WTC11 (cell line): ENCODE measurements around the gene RANBP17. TPM values are rescaled to one million over a fixed set of nuclear protein-coding genes. Genes with fewer than 3 reads are reported as not detected.

Source experiments
- ATAC-seq: fragments of 200-7000 bp; cut with Tn5 transposase; 2 replicates; pipeline ENCODE4 v1.10.0; 2021; ENCODE audit warnings: mild to moderate bottlenecking, moderate library complexity
- CTCF ChIA-PET: fragments of 300-600 bp; sonication (Branson Sonifier 250); formaldehyde crosslinking; loops from one replicate; lab custom pipeline; 2021; ENCODE audit warnings: antibody characterized with exemption; lab: Charles Lee
- POLR2A ChIA-PET: fragments of 350-600 bp; sonication (Branson Sonifier 250); formaldehyde crosslinking; loops from one replicate; lab custom pipeline; 2021; ENCODE audit warnings: antibody characterized with exemption; lab: Charles Lee
- DNase-seq: peaks from one replicate; pipeline ENCODE4 v3.0.0; 2021; ENCODE audit warnings: low spot score
- H3K27ac Mint-ChIP-seq: 2 replicates; pipeline ENCODE4 v1.8.0; 2021; ENCODE audit warnings: mixed read lengths
- H3K27me3 Mint-ChIP-seq: 2 replicates; pipeline ENCODE4 v1.8.0; 2021; ENCODE audit warnings: low read depth, mild to moderate bottlenecking, moderate library complexity, mixed read lengths
- H3K36me3 Mint-ChIP-seq: 2 replicates; pipeline ENCODE4 v1.8.0; 2021; ENCODE audit warnings: mixed read lengths
- H3K4me1 Mint-ChIP-seq: 2 replicates; pipeline ENCODE4 v1.8.0; 2022; ENCODE audit warnings: mixed read lengths
- H3K4me3 Mint-ChIP-seq: 2 replicates; pipeline ENCODE4 v1.8.0; 2021; ENCODE audit warnings: mild to moderate bottlenecking, moderate library complexity, mixed read lengths
- H3K9me3 Mint-ChIP-seq: 2 replicates; pipeline ENCODE4 v1.8.0; 2021; ENCODE audit warnings: mixed read lengths
- FOXJ3 ChIP-seq: sonication (generic); formaldehyde crosslinking; IDR thresholded peaks from 2 replicates; pipeline ENCODE4 v1.9.0; 2021; ENCODE audit warnings: missing genetic modification reagents, mild to moderate bottlenecking, borderline replicate concordance
- FOXK1 ChIP-seq: sonication (generic); formaldehyde crosslinking; IDR thresholded peaks from 2 replicates; pipeline ENCODE4 v1.8.0; 2022; ENCODE audit warnings: mild to moderate bottlenecking, moderate library complexity, missing genetic modification reagents
- GRHL2 ChIP-seq: fragments of 250-450 bp; sonication (Bioruptor Pico); IDR thresholded peaks from 2 replicates; pipeline ENCODE4 v1.8.0; 2022; ENCODE audit warnings: mild to moderate bottlenecking, moderate library complexity; ENCODE audit not compliant: insufficient replicate concordance, severe bottlenecking
- IRF2 ChIP-seq: sonication (generic); formaldehyde crosslinking; IDR thresholded peaks from 2 replicates; pipeline ENCODE4 v1.8.0; 2022; ENCODE audit warnings: low read depth, missing genetic modification reagents, borderline replicate concordance
- JAZF1 ChIP-seq: fragments of 250-450 bp; sonication (Bioruptor Pico); IDR thresholded peaks from 2 replicates; pipeline ENCODE4 v1.9.0; 2021; ENCODE audit warnings: moderate library complexity, mild to moderate bottlenecking, inconsistent platforms
- KAT7 ChIP-seq: sonication (generic); formaldehyde crosslinking; IDR thresholded peaks from 2 replicates; pipeline ENCODE4 v1.8.1; 2023; ENCODE audit warnings: missing genetic modification reagents, mild to moderate bottlenecking, borderline replicate concordance
- MXD4 ChIP-seq: fragments of 250-450 bp; sonication (Bioruptor Pico); IDR thresholded peaks from 2 replicates; pipeline ENCODE4 v1.8.0; 2021; ENCODE audit warnings: mild to moderate bottlenecking, moderate library complexity, borderline replicate concordance
- NFATC4 ChIP-seq: fragments of 250-450 bp; sonication (Bioruptor Pico); IDR thresholded peaks from 2 replicates; pipeline ENCODE4 v1.9.0; 2021; ENCODE audit warnings: mild to moderate bottlenecking
- NR3C1 ChIP-seq: sonication (generic); formaldehyde crosslinking; conservative IDR thresholded peaks from 2 replicates; pipeline ENCODE4 v1.8.1; 2023; ENCODE audit warnings: low read depth, mild to moderate bottlenecking, missing genetic modification reagents
- ZNF232 ChIP-seq: sonication (generic); formaldehyde crosslinking; IDR thresholded peaks from 2 replicates; pipeline ENCODE4 v1.8.0; 2022; ENCODE audit warnings: mild to moderate bottlenecking, missing genetic modification reagents
- total RNA-seq: library from RNA; stranded (reverse); gene quantifications from 3 replicates; pipeline ENCODE4 v1.2.3, GENCODE V29; 2021
- TF ChIP-seq, protein P1 (sequence below): fragments of 250-450 bp; sonication (Bioruptor Pico); IDR thresholded peaks from 2 replicates; pipeline ENCODE4 v2.1.2; 2022; ENCODE audit warnings: mild to moderate bottlenecking, moderate library complexity
- TF ChIP-seq, protein P2 (sequence below): sonication (generic); formaldehyde crosslinking; IDR thresholded peaks from 2 replicates; pipeline ENCODE4 v1.8.0; 2023; ENCODE audit warnings: mild to moderate bottlenecking, missing genetic modification reagents
- TF ChIP-seq, protein P3 (sequence below): sonication (generic); formaldehyde crosslinking; IDR thresholded peaks from 2 replicates; pipeline ENCODE4 v1.8.1; 2023; ENCODE audit warnings: mild to moderate bottlenecking, moderate library complexity, missing genetic modification reagents
- TF ChIP-seq, protein P4 (sequence below): sonication (generic); formaldehyde crosslinking; IDR thresholded peaks from 2 replicates; pipeline ENCODE4 v1.8.1; 2023; ENCODE audit warnings: mild to moderate bottlenecking, missing genetic modification reagents
- TF ChIP-seq, protein P5 (sequence below): fragments of 250-450 bp; sonication (Bioruptor Pico); IDR thresholded peaks from 2 replicates; pipeline ENCODE4 v1.9.0; 2021; ENCODE audit warnings: mild to moderate bottlenecking
- TF ChIP-seq, protein P6 (sequence below): sonication (generic); formaldehyde crosslinking; IDR thresholded peaks from 2 replicates; pipeline ENCODE4 v1.8.1; 2022; ENCODE audit warnings: mild to moderate bottlenecking, missing genetic modification reagents, moderate library complexity, borderline replicate concordance

RANBP17 gene
- total RNA-seq, 1 experiment from 2014 or later = 23.1 TPM

DNA sequence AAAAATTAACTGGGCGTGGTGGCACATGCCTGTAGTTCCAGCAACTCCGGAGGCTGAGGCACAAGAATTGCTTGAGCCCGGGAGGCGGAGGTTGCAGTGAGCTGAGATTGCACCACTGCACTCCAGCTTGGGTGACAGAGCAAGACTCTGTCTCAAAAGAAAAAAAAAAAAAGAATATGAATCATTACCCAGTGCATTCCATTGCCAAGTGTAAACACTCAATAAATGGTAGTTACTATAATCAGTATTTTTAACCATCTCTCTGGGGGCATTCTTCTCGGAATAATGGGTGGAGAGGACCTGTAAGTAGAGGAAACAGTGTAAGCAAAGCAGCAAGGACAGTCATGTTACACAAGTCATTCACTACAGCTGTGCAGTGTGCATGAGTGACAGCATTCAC lies 13.8 kb upstream of the RANBP17 start (continued):
- no peak for TF ChIP-seq KAT7
- TF ChIP-seq, protein P1, sequence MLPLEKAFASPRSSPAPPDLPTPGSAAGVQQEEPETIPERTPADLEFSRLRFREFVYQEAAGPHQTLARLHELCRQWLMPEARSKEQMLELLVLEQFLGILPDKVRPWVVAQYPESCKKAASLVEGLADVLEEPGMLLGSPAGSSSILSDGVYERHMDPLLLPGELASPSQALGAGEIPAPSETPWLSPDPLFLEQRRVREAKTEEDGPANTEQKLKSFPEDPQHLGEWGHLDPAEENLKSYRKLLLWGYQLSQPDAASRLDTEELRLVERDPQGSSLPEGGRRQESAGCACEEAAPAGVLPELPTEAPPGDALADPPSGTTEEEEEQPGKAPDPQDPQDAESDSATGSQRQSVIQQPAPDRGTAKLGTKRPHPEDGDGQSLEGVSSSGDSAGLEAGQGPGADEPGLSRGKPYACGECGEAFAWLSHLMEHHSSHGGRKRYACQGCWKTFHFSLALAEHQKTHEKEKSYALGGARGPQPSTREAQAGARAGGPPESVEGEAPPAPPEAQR = no peak
- TF ChIP-seq IRF2 (CRISPR knock-in tag) = no peak
- TF ChIP-seq, protein P2, sequence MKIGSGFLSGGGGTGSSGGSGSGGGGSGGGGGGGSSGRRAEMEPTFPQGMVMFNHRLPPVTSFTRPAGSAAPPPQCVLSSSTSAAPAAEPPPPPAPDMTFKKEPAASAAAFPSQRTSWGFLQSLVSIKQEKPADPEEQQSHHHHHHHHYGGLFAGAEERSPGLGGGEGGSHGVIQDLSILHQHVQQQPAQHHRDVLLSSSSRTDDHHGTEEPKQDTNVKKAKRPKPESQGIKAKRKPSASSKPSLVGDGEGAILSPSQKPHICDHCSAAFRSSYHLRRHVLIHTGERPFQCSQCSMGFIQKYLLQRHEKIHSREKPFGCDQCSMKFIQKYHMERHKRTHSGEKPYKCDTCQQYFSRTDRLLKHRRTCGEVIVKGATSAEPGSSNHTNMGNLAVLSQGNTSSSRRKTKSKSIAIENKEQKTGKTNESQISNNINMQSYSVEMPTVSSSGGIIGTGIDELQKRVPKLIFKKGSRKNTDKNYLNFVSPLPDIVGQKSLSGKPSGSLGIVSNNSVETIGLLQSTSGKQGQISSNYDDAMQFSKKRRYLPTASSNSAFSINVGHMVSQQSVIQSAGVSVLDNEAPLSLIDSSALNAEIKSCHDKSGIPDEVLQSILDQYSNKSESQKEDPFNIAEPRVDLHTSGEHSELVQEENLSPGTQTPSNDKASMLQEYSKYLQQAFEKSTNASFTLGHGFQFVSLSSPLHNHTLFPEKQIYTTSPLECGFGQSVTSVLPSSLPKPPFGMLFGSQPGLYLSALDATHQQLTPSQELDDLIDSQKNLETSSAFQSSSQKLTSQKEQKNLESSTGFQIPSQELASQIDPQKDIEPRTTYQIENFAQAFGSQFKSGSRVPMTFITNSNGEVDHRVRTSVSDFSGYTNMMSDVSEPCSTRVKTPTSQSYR (CRISPR knock-in tag) = no peak
- no peak for TF ChIP-seq ZNF232 (CRISPR knock-in tag)
- no peak for TF ChIP-seq FOXK1

DNA sequence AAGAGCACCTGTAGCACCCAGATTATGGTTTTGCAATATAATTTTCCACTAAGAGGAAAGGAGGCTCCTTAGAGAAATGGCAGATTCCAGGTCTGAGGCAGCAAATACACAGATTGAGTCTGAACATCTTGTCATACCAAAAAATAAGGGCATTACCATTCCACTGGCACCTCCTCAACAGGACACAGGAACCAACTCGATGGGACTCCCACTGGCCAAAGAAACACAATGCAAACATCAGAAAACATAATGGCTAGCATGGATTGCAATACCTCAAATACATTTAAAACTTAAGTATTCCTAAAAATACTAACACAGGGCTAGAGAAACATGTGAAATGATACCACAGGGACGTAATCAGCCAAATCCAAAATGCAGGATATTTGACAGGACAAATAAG lies 12.4 kb upstream of the RANBP17 start:
- no peak overlapping the region for H3K4me3 Mint-ChIP-seq
- POLR2A ChIA-PET = no interaction called here
- CTCF ChIA-PET = no interaction called here
- H3K4me1 Mint-ChIP-seq = no peaks in the 10 kb centered on the region
- ATAC-seq (peak; percentile 63), DNase-seq (no peak)
- H3K27ac Mint-ChIP-seq = no peak overlapping the region
- H3K9me3 Mint-ChIP-seq = peaks cover 6% of the 10 kb centered on the region; the same call in 1 of the 2 replicates
- no peaks in the 10 kb centered on the region for H3K27me3 Mint-ChIP-seq
- TF ChIP-seq, protein P3, sequence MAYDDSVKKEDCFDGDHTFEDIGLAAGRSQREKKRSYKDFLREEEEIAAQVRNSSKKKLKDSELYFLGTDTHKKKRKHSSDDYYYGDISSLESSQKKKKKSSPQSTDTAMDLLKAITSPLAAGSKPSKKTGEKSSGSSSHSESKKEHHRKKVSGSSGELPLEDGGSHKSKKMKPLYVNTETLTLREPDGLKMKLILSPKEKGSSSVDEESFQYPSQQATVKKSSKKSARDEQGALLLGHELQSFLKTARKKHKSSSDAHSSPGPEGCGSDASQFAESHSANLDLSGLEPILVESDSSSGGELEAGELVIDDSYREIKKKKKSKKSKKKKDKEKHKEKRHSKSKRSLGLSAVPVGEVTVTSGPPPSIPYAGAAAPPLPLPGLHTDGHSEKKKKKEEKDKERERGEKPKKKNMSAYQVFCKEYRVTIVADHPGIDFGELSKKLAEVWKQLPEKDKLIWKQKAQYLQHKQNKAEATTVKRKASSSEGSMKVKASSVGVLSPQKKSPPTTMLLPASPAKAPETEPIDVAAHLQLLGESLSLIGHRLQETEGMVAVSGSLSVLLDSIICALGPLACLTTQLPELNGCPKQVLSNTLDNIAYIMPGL = no peak
- TF ChIP-seq NFATC4 (no peak), JAZF1 (CRISPR knock-in tag) (no peak), GRHL2 (CRISPR knock-in tag) (no peak)
- H3K36me3 Mint-ChIP-seq = no peaks in the 10 kb centered on the region

DNA sequence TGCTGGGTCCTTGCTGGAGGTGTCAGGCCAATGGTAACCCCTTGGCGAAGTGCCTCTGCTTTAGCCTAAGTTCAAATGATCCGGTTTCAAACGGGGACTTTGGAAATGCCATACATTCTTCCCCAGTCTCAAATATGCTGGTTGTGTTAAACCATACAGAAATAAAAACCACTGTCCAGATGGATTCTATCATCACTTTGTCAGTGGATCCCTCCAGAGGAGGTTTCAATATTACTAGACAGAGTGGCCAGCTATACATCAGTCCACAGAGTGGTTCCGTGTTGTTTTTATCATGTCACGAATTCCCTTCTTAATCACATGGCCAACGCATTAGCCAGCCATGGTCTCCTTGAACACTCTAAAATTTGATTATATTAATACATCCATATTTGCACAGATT lies 7.3 kb upstream of the RANBP17 start:
- peaks cover 12% of the 10 kb centered on the region; the same call in 1 of the 2 replicates for H3K9me3 Mint-ChIP-seq
- ATAC-seq (no peak), DNase-seq (no peak)
- H3K27me3 Mint-ChIP-seq = no peaks in the 10 kb centered on the region; the same call in 1 of the 2 replicates
- H3K36me3 Mint-ChIP-seq = no peaks in the 10 kb centered on the region
- ChIA-PET POLR2A (no interaction called here), CTCF (no interaction called here)
- H3K4me1 Mint-ChIP-seq = no peaks in the 10 kb centered on the region
- no peak overlapping the region for H3K27ac Mint-ChIP-seq
- no peak for TF ChIP-seq MXD4
- TF ChIP-seq, protein P4, sequence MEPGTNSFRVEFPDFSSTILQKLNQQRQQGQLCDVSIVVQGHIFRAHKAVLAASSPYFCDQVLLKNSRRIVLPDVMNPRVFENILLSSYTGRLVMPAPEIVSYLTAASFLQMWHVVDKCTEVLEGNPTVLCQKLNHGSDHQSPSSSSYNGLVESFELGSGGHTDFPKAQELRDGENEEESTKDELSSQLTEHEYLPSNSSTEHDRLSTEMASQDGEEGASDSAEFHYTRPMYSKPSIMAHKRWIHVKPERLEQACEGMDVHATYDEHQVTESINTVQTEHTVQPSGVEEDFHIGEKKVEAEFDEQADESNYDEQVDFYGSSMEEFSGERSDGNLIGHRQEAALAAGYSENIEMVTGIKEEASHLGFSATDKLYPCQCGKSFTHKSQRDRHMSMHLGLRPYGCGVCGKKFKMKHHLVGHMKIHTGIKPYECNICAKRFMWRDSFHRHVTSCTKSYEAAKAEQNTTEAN = no peak
- TF ChIP-seq, protein P5, sequence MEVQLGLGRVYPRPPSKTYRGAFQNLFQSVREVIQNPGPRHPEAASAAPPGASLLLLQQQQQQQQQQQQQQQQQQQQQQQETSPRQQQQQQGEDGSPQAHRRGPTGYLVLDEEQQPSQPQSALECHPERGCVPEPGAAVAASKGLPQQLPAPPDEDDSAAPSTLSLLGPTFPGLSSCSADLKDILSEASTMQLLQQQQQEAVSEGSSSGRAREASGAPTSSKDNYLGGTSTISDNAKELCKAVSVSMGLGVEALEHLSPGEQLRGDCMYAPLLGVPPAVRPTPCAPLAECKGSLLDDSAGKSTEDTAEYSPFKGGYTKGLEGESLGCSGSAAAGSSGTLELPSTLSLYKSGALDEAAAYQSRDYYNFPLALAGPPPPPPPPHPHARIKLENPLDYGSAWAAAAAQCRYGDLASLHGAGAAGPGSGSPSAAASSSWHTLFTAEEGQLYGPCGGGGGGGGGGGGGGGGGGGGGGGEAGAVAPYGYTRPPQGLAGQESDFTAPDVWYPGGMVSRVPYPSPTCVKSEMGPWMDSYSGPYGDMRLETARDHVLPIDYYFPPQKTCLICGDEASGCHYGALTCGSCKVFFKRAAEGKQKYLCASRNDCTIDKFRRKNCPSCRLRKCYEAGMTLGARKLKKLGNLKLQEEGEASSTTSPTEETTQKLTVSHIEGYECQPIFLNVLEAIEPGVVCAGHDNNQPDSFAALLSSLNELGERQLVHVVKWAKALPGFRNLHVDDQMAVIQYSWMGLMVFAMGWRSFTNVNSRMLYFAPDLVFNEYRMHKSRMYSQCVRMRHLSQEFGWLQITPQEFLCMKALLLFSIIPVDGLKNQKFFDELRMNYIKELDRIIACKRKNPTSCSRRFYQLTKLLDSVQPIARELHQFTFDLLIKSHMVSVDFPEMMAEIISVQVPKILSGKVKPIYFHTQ (CRISPR knock-in tag) = no peak
- no peak for TF ChIP-seq NR3C1
- TF ChIP-seq, protein P6, sequence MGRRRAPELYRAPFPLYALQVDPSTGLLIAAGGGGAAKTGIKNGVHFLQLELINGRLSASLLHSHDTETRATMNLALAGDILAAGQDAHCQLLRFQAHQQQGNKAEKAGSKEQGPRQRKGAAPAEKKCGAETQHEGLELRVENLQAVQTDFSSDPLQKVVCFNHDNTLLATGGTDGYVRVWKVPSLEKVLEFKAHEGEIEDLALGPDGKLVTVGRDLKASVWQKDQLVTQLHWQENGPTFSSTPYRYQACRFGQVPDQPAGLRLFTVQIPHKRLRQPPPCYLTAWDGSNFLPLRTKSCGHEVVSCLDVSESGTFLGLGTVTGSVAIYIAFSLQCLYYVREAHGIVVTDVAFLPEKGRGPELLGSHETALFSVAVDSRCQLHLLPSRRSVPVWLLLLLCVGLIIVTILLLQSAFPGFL (CRISPR knock-in tag) = no peak
- TF ChIP-seq FOXJ3 (CRISPR knock-in tag) = no peak
- H3K4me3 Mint-ChIP-seq = no peak overlapping the region
